ENCODE measurements around the gene SLC23A2.

DNA sequence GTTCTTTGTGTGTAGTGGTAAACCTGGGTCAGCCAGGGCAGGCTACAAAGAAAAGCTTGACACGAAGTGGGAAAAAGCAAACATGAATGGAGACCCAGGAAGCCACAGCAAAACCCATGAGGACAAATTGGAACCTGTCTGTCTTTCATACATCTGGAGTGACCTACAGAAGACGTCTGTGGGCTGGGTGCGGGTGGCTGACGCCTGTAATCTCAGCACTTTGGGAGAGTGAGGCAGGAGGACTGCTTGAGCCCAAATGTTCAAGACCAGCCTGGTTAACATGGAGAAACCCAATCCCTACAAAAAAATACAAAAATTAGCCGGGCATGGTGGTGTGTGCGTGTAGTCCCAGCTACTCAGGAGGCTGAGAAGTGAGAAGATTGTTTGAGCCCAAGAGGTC, 164.8 kb downstream of the SLC23A2 start:
- no peak for TF ChIP-seq CTCF (IDR thresholded peaks at IDR 0.05)
- TF ChIP-seq, protein P1, sequence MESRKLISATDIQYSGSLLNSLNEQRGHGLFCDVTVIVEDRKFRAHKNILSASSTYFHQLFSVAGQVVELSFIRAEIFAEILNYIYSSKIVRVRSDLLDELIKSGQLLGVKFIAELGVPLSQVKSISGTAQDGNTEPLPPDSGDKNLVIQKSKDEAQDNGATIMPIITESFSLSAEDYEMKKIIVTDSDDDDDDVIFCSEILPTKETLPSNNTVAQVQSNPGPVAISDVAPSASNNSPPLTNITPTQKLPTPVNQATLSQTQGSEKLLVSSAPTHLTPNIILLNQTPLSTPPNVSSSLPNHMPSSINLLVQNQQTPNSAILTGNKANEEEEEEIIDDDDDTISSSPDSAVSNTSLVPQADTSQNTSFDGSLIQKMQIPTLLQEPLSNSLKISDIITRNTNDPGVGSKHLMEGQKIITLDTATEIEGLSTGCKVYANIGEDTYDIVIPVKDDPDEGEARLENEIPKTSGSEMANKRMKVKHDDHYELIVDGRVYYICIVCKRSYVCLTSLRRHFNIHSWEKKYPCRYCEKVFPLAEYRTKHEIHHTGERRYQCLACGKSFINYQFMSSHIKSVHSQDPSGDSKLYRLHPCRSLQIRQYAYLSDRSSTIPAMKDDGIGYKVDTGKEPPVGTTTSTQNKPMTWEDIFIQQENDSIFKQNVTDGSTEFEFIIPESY (IDR thresholded peaks at IDR 0.05; ENCODE audit: borderline replicate concordance, low read depth) = no peak
- TF ChIP-seq, protein P2, sequence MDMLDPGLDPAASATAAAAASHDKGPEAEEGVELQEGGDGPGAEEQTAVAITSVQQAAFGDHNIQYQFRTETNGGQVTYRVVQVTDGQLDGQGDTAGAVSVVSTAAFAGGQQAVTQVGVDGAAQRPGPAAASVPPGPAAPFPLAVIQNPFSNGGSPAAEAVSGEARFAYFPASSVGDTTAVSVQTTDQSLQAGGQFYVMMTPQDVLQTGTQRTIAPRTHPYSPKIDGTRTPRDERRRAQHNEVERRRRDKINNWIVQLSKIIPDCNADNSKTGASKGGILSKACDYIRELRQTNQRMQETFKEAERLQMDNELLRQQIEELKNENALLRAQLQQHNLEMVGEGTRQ (IDR thresholded peaks at IDR 0.05; ENCODE audit: borderline replicate concordance, low read depth, low read length) = no peak
- TF ChIP-seq EP300 (IDR thresholded peaks at IDR 0.05; ENCODE audit: borderline replicate concordance in 1 of 2, low read depth in 1 of 2, low read length in 1 of 2) = no peak
- no peak for TF ChIP-seq RFX5 (IDR thresholded peaks at IDR 0.05; ENCODE audit: low read length)
- no peak for TF ChIP-seq MAX (IDR thresholded peaks at IDR 0.05; ENCODE audit: low read depth)
- TF ChIP-seq CHD2 (IDR thresholded peaks at IDR 0.05; ENCODE audit: low read length, partially characterized antibody) = no peak
- no peak for TF ChIP-seq ELF1 (IDR thresholded peaks at IDR 0.05)
- TF ChIP-seq NRF1 (IDR thresholded peaks at IDR 0.05; ENCODE audit: low read depth, low read length) = no peak
- no peak for TF ChIP-seq RAD21 (IDR thresholded peaks at IDR 0.05; ENCODE audit: low read length)
- no peak for TF ChIP-seq FOSL2 (IDR thresholded peaks at IDR 0.05; ENCODE audit: borderline replicate concordance, low read depth)
- TF ChIP-seq JUND (IDR thresholded peaks at IDR 0.05) = no peak
- no peak for TF ChIP-seq YY1 (IDR thresholded peaks at IDR 0.05; ENCODE audit: low read depth)
- no peak for TF ChIP-seq RCOR1 (IDR thresholded peaks at IDR 0.05; ENCODE audit: low read length)
